Activated naive CD8-positive, alpha-beta T cell treated with anti-CD3 and anti-CD28 coated beads, Interleukin-2, amount 50 U/mL, for 24 hours (primary cell): ENCODE measurements around the gene OSCP1.

ENCODE experiments used
- ATAC-seq: fragments of 150-1000 bp; cut with Tn5 transposase; one replicate; pipeline ENCODE4 v1.10.0; 2021
- DNase-seq: peaks from one replicate; pipeline ENCODE4 v3.0.0; 2021
- H3K27ac Mint-ChIP-seq: one replicate; pipeline ENCODE4 v1.8.0; 2021; ENCODE audit warnings: mild to moderate bottlenecking, mixed read lengths
- H3K27me3 Mint-ChIP-seq: one replicate; pipeline ENCODE4 v1.8.0; 2021; ENCODE audit warnings: mixed read lengths
- H3K36me3 Mint-ChIP-seq: one replicate; pipeline ENCODE4 v1.8.0; 2021; ENCODE audit warnings: low read depth, mixed read lengths
- H3K4me1 Mint-ChIP-seq: one replicate; pipeline ENCODE4 v1.8.0; 2021; ENCODE audit warnings: mixed read lengths
- H3K4me3 Mint-ChIP-seq: one replicate; pipeline ENCODE4 v1.8.0; 2021; ENCODE audit warnings: mild to moderate bottlenecking, moderate library complexity, mixed read lengths
- H3K9me3 Mint-ChIP-seq: one replicate; pipeline ENCODE4 v1.8.0; 2021; ENCODE audit warnings: mixed read lengths

Gene OSCP1

DNA sequence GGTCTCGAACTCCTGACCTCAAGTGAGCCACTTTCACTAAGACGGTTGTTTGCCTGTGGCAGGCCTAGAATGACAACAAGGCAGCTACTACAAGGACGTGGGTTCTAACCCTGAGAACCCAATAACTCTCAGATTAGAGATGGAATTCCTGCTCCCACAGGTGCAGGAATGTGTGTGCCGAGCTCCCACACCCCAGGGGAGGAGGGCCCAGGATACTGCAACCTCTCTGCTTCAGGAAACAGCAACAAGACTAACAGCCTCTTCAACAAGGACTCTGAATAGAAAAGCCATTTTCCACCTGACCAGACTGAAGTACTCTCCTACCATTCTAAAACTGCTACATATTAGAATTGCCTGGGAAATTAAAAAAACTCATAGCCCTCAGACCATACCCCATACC, 57.4 kb downstream of the OSCP1 start:
- Mint-ChIP-seq H3K4me3 (no peak overlapping the region), H3K27me3 (no peaks in the 10 kb centered on the region), H3K27ac (no peak overlapping the region), H3K4me1 (peaks cover 48% of the 10 kb centered on the region), H3K9me3 (no peaks in the 10 kb centered on the region), H3K36me3 (peaks cover 34% of the 10 kb centered on the region)
- ATAC-seq (no peak), DNase-seq (no peak)

DNA sequence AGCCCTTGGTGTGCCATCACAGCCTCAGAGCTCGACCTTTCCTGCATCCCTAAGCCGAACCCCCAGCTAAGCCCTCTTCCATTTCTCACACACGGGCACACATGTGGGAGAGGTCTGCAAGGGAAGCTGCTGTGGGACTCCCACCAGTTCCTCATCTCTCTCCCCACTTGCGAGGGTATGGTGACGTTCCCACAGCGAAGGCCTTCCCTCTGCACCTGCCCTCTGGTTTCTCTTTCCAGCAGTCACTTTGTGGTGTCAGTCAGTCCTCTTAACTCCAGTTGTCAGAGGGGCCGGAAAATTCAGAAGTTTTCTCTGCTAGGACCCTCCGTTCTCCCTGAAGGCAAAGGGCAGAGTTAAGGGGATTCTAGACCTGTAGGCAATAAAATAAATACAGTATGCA, 59.0 kb downstream of the OSCP1 start:
- H3K4me3 Mint-ChIP-seq: no peak overlapping the region
- H3K27me3 Mint-ChIP-seq: no peaks in the 10 kb centered on the region
- DNase-seq (no peak), ATAC-seq (no peak)
- peaks cover 33% of the 10 kb centered on the region for H3K36me3 Mint-ChIP-seq
- H3K9me3 Mint-ChIP-seq: no peaks in the 10 kb centered on the region
- peak overlapping the region; percentile 70 for H3K27ac Mint-ChIP-seq
- H3K4me1 Mint-ChIP-seq: peaks cover 51% of the 10 kb centered on the region

DNA sequence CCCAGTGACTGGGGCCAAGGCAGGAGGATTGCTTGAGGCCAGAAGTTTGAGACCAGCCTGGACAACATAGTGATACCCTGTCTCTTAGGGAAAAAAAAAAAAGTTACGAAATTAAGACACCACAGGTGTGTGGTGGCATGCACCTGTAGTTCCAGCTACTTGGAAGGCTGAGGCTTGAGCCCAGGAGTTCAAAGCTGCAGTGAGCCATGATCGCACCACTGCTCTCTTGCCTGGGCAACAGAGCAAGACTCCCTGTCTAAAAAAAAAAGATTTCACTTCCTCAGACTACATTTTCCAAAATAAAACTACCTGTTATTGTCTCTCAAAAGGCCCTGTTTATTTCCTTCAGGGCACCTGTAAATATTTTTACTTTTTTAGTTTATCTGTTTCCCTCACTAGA, 59.8 kb downstream of the OSCP1 start:
- Mint-ChIP-seq H3K36me3 (peaks cover 31% of the 10 kb centered on the region), H3K9me3 (no peaks in the 10 kb centered on the region), H3K27me3 (no peaks in the 10 kb centered on the region), H3K4me1 (peaks cover 49% of the 10 kb centered on the region), H3K27ac (peak overlapping the region; percentile 70), H3K4me3 (no peak overlapping the region)
- ATAC-seq: no peak
- DNase-seq: no peak

DNA sequence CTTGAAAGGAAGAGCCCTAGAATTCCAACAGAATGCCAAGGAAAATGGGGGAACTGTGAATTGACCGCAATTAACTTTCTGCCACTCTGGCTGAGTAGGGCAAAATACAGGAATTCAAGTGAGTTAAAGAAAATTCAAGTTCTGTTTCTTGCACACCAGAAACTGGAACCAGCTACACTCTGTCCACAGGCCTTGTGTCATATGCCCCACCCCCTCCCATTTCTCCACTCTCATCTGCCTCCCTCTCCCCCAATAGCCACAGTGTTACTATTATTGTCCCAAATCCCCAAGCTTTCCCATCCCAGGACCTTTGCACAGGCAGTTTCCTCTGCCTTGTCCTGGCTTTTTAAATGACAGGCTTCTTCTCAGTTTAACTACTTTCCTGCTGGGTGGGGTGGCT, 60.3 kb downstream of the OSCP1 start:
- no peak for ATAC-seq
- Mint-ChIP-seq H3K36me3 (peaks cover 31% of the 10 kb centered on the region), H3K9me3 (no peaks in the 10 kb centered on the region), H3K4me1 (peaks cover 49% of the 10 kb centered on the region), H3K27ac (peak overlapping the region; percentile 55), H3K4me3 (no peak overlapping the region), H3K27me3 (no peaks in the 10 kb centered on the region)
- no peak for DNase-seq

DNA sequence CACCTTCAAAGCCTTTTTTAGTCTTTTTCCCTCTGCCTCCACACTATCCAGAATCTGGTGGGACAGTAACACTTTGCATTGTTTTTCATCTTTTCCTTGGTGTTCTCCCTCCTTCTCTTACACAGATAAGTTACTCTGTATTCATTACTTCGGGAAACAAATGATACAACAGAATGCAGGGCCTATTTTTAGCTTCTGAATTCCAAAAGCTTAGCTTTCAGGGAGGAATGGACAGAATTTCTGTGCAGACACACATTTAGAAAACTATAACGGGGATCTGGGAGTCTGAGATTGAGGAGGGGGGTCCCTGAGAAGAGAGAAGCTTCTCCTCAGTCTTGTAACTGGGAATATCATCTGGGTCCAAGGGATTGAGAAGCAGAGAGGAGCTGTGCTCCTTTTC, 61.0 kb downstream of the OSCP1 start:
- Mint-ChIP-seq H3K4me3 (no peak overlapping the region), H3K9me3 (no peaks in the 10 kb centered on the region), H3K36me3 (peaks cover 34% of the 10 kb centered on the region), H3K27ac (peak overlapping the region; percentile 40), H3K27me3 (no peaks in the 10 kb centered on the region), H3K4me1 (peaks cover 52% of the 10 kb centered on the region)
- ATAC-seq (no peak), DNase-seq (no peak)

DNA sequence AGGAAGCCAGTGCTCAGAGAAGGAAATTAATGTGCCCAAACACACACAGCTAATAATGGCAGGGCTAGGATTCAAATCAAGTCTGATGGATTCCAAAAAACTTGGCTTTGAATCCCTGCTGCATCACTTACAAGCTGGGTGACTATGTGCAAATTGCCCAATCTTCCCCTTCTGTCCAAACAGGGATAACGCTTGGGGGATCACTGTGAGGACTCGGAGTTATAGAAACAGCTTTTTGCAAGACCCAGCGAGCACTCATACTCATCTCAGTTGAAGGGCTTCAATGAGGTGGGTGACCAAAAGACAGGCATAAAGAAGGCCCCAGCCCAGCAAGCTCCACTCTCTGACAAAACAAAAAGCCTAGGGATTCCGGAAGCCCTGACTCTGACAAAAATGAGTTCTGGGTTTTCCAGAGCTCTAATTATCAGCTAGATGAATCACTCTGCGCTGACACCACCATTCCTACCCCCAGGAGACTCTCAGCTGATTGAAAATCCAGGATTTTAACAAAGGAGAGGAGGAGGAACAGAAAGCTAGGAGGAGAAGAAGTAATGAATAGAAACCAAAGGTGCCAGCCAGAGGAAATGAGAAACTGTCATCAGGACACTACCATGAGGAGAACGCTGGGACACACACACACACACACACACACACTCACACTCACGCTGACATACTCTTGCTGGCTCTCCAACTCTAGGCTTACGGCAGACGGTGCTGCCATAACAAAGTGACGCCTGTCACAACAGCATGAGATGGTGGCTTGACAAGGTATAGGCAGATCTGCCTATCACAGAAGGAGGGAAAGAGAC, 62.9 kb downstream of the OSCP1 start:
- no peak for DNase-seq
- H3K4me1 Mint-ChIP-seq: peaks cover 65% of the 10 kb centered on the region

DNA sequence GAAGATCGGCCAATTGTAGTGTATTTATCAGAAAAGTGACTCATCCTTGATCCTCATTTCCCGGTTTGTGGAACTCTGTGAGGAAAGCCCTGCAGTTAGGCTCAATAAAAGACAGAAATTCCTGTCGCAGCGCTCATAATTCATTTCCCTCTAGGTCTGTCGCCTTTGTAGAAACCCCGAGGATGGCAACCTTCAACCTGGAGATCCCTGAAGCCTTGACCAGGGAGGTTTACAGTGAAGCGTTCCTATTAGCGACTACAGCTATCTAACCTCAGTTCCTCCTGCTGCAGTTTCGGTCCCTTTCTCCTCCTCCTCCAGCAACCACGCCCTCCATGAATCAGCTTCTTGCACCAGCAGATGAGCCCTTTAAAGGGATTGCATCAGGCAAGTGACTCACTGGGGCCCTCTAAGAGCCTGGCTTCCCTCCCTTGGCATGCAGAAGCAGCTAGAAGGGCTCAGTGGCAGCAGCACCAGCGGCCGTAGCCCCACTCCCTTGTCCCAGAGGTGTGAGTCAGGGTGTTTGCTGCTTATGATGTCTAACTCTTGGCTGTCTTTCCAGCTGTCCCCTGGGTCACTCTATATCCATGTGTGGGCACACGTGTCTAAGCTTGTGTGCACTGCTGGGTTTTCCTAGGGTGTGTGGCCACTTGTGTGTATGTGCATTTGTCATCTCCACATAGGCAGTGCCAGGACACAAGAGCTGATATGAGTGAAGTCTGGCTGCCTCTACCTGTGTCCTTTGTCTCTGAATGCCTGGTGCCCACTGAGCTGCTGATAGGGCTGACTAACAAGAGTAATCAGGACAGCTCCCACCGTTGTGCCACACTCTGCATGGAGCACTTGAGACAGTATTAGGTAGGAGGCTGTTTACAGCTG, 63.7 kb downstream of the OSCP1 start:
- Mint-ChIP-seq H3K36me3 (peaks cover 19% of the 10 kb centered on the region), H3K9me3 (no peaks in the 10 kb centered on the region), H3K4me3 (peak overlapping the region; percentile 91), H3K27ac (peak overlapping the region; percentile 100), H3K4me1 (peaks cover 69% of the 10 kb centered on the region), H3K27me3 (no peaks in the 10 kb centered on the region)
- peak; percentile 77 for ATAC-seq
- DNase-seq: peak; percentile 89

More for the DNA sequence above, 62.9 kb downstream of the OSCP1 start:
- ATAC-seq: no peak
- Mint-ChIP-seq H3K4me3 (peak overlapping the region; percentile 91), H3K9me3 (no peaks in the 10 kb centered on the region), H3K27me3 (no peaks in the 10 kb centered on the region), H3K36me3 (peaks cover 24% of the 10 kb centered on the region), H3K27ac (peak overlapping the region; percentile 100)

DNA sequence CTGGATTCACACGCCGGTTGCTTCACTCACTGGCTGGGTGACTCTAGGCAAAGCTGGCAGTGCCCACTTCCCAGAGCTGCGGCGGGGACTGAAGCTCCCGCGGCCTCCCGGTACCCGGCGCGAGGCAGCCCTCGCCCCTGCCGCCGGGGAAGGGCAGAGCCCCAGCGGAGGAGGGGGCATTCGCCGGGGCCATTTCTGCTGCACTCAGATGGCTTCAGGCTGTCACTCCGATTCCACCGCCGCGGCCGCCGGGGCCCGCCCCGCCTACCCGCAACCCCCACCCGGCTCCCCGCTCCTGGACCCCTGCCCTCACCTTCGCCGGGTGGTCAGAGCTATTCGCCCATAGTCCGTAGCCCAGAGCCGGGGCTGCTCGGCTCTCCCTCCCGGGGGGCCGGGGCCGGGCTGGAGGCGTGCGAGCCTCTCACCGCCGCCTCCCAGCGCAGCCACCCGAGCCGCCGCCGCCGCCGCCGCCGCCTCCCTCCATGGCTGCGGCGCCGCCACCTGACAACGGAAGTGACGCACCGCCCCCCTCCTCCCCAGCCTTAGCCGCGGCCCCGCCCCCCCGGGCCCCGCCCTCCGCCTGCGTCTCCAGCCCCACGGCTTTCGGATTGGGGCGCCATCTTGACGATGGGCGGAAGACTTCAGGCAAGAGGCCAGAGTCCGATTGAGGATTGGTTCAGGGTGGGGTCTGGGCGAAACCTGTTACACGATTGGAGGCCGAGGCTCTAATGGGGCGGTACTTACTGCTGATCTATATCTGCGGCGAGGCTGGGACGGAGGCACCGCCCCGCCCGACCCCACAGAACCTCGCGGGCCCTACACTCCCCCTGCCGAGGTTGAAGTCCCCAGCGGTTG, 64.6 kb downstream of the OSCP1 start, which contains the start of gene STK40:
Gene STK40 (minus strand): TSS at position 515 of the 855 bp plus-strand sequence. CDS start 24,592 bp downstream, outside the sequence.
- peaks cover 68% of the 10 kb centered on the region for H3K4me1 Mint-ChIP-seq

DNA sequence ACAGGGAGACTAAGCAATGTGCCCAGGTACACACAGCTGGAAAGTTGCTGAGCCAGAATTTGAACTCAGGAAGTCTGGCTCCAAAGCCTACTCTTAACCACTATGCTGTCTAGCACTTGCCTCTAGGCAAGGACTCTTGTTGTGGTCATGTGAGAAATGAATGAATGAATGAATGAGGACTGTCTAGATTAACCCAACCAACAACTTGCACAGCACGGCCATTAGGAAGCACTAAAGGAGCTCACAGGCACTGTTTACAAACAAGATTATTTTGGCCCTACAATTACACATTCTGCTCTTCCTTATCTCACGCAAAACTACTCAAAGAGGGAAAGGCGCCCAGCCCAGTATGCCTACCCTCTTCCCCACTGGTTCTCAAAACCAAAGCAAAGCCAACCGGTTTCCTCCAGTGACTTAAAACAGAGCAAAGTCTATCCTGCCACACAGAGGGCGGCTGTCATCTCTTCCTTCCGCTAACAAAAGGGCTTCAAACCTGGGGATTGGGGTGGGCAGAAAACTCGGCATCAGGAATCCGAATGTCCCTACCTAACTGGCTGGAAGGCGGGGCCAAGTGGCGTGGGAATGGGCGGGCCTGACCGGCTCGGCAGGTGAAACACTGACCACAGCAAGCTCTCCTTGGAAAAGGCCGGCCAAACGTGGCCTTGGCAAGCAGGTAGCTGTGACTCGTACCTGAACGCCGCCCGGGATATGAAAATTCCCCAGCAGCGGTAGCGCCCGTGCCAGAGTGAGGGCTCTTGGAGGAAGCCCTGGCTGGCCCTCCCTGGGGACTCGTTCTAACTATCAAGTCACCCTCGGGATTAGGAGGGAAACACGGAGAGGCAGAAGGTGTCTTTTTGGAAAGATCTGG, 65.5 kb downstream of the OSCP1 start:
- H3K4me1 Mint-ChIP-seq: peaks cover 67% of the 10 kb centered on the region

More for the DNA sequence above, 64.6 kb downstream of the OSCP1 start, which contains the start of gene STK40:
- DNase-seq (peak; percentile 98), ATAC-seq (peak; percentile 90)
- peak within 1 kb of the TSS; percentile 91 for H3K4me3 Mint-ChIP-seq
- H3K36me3 Mint-ChIP-seq: peaks cover 12% of the 10 kb centered on the region
- no peaks in the 10 kb centered on the region for H3K9me3 Mint-ChIP-seq
- peak within 1 kb of the TSS; percentile 100 for H3K27ac Mint-ChIP-seq
- H3K27me3 Mint-ChIP-seq: no peaks in the 10 kb centered on the region

DNA sequence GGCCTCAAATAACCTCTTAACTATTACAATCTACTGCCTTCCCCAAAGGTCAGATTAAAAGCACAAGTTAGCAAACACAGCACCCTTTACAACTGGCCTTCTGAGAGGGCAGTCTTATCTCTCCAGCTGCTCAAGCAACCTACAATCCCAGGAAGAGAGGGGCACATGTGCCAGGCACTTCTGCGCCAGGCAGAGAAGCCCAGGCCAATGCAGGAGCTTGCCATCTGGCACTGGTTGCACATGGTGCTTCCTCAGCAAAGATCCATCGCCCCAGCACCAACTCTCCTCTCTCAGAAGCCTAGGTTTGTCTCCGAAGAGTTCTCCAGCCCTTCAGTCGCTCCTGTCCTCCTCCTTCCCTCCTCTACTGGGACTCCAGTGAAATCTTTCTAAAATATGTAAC, 67.0 kb downstream of the OSCP1 start:
- H3K4me3 Mint-ChIP-seq: no peak overlapping the region
- ATAC-seq (no peak), DNase-seq (no peak)
- no peak overlapping the region for H3K27ac Mint-ChIP-seq
- peaks cover 74% of the 10 kb centered on the region for H3K4me1 Mint-ChIP-seq
- peaks cover 12% of the 10 kb centered on the region for H3K36me3 Mint-ChIP-seq
- H3K9me3 Mint-ChIP-seq: no peaks in the 10 kb centered on the region
- no peaks in the 10 kb centered on the region for H3K27me3 Mint-ChIP-seq

More for the DNA sequence above, 65.5 kb downstream of the OSCP1 start:
- Mint-ChIP-seq H3K36me3 (peaks cover 10% of the 10 kb centered on the region), H3K27me3 (no peaks in the 10 kb centered on the region), H3K9me3 (no peaks in the 10 kb centered on the region), H3K27ac (peak overlapping the region; percentile 82), H3K4me3 (peak overlapping the region; percentile 91)
- DNase-seq: peak; percentile 49
- ATAC-seq: no peak

DNA sequence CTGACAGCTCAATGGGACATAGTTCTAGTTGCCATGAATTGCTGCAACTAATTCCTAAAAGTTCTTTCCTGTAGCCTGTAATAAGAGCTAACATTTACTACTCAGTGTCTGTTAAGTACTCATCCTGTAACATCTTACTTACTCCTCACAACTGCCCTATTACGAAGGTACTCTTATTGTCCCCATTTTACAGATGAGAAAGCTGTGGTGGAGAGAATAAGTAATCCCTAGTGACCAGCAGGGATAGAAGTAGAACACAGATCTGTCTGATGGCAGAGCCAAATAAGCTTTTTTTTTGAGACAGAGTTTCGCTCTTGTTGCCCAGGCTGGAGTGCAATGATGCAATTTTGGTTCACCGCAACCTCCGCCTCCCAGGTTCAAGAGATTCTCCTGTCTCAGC, 67.6 kb downstream of the OSCP1 start:
- H3K27ac Mint-ChIP-seq: no peak overlapping the region
- H3K36me3 Mint-ChIP-seq: peaks cover 12% of the 10 kb centered on the region
- H3K27me3 Mint-ChIP-seq: no peaks in the 10 kb centered on the region
- DNase-seq: no peak
- H3K9me3 Mint-ChIP-seq: no peaks in the 10 kb centered on the region
- peaks cover 76% of the 10 kb centered on the region for H3K4me1 Mint-ChIP-seq
- no peak for ATAC-seq
- H3K4me3 Mint-ChIP-seq: no peak overlapping the region

DNA sequence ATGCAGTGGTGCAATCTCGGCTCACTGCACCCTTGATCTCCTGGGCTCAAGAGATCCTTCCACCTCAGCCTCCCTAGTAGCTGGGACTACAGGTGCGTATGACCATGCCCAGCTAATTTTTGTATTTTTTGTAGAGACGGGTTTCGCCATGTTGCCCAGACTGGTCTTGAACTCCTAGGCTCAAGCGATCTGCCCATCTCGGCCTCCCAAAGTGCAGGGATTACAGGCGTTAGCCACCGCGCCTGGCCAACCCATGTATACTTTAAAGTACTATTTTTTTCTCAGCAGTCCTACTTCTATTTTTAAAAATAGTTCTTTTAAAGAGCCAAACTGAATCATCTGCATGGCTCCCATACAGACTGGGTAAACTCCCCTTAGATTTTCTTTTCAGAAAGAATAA, 68.0 kb downstream of the OSCP1 start:
- H3K27ac Mint-ChIP-seq: no peak overlapping the region
- ATAC-seq (no peak), DNase-seq (no peak)
- H3K9me3 Mint-ChIP-seq: no peaks in the 10 kb centered on the region
- H3K4me3 Mint-ChIP-seq: no peak overlapping the region
- no peaks in the 10 kb centered on the region for H3K27me3 Mint-ChIP-seq
- H3K36me3 Mint-ChIP-seq: peaks cover 12% of the 10 kb centered on the region
- H3K4me1 Mint-ChIP-seq: peaks cover 74% of the 10 kb centered on the region

DNA sequence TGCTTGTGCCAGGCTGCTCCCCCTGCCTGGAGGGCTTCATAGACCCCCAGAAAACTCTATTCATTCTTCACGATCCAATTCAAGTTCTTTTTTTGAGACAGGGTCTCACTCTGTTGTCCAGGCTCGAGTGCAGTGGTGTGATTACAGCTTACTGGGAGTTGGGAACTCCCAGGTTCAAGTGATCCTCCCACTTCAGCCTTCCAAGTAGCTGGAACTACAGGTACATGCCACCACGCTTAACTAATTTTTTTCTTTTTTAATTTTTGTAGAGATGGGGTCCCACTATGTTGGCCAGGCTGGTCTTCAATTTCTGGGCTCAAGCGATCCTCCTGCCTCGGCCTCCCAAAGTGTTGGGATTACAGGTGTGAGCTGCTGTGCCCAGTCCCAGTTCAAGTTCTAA, 68.8 kb downstream of the OSCP1 start:
- Mint-ChIP-seq H3K9me3 (no peaks in the 10 kb centered on the region), H3K36me3 (peaks cover 12% of the 10 kb centered on the region), H3K4me1 (peaks cover 67% of the 10 kb centered on the region), H3K27me3 (no peaks in the 10 kb centered on the region), H3K4me3 (no peak overlapping the region), H3K27ac (no peak overlapping the region)
- no peak for DNase-seq
- ATAC-seq: no peak
